ENCODE data around the gene SYNGR1. TPM values are rescaled to one million over a fixed set of nuclear protein-coding genes. Genes with fewer than 3 reads are reported as not detected.

SYNGR1 gene
- total and polyA plus RNA-seq, 2 of the 8 experiments (the other 6 are each of a cell fraction or from before 2014, with no cell fraction given), result 32.5 to 84.7 TPM

- Histone ChIP-seq H4K8ac (ENCODE audit: extremely low read depth, insufficient read depth, low read length) (no peak overlapping the region; the same call in 1 of the 2 replicates), H3K4me2 (ENCODE audit: insufficient read depth in 1 of 2, low read depth in 2 of 2, low read length in 2 of 2) (peak overlapping the region; percentile 82 to 91), H3K79me1 (ENCODE audit: low read depth, low read length) (peaks cover 3% of the 10 kb centered on the region), H3K23ac (ENCODE audit: insufficient read length) (no peak overlapping the region), H3K4me3 (ENCODE audit: extremely low read depth in 1 of 4, insufficient read depth in 2 of 4, low read depth in 3 of 4, low read length in 4 of 4) (peak overlapping the region in 3 of 4 experiments; percentile 95 to 99 (median 99); a peak in 5 of 8 replicates), H2BK20ac (ENCODE audit: low read length) (no peak overlapping the region), H4K5ac (ENCODE audit: insufficient read length, low read depth, low read length) (no peak overlapping the region), H3K56ac (replicated peaks; ENCODE audit: insufficient read length, low read depth, low read length) (no peak overlapping the region), H2AFZ (ENCODE audit: low read length) (no peak overlapping the region), H4K91ac (replicated peaks; ENCODE audit: insufficient read length, low read length) (no peak overlapping the region), H2BK12ac (ENCODE audit: low read depth, low read length) (no peak overlapping the region), H3K9me3 (ENCODE audit: insufficient read depth in 2 of 2, low read depth in 1 of 2, low read length in 1 of 2) (no peaks in the 10 kb centered on the region), H3K79me2 (ENCODE audit: control insufficient read depth in 1 of 2, insufficient read depth in 2 of 2, low read length in 2 of 2) (peaks cover 11 to 42% of the 10 kb centered on the region in 2 experiments), H3K18ac (ENCODE audit: extremely low read depth, low read length) (no peak overlapping the region), H3K4me1 (replicated peaks in 1 of 4; ENCODE audit: control insufficient read depth in 3 of 4, insufficient read depth in 4 of 4, low read length in 3 of 4) (peaks cover 0 to 21% (median 3%) of the 10 kb centered on the region in 4 experiments; a peak in 6 of 7 replicates), H4K20me1 (replicated peaks in 1 of 2; ENCODE audit: control insufficient read depth in 1 of 2, insufficient read depth in 2 of 2, low read length in 2 of 2) (peaks cover 43 to 48% of the 10 kb centered on the region in 2 experiments), H2BK120ac (replicated peaks; ENCODE audit: low read depth, low read length) (no peak overlapping the region), H2BK5ac (ENCODE audit: low read depth, low read length) (no peak overlapping the region), H2BK15ac (ENCODE audit: low read length) (no peak overlapping the region), H3K14ac (ENCODE audit: insufficient read length) (no peak overlapping the region), H3K9ac (replicated peaks in 1 of 4; ENCODE audit: extremely low read depth in 1 of 4, low read depth in 3 of 4, low read length in 3 of 4) (no peak overlapping the region; a peak in 1 of 7 replicates), H3K27ac (ENCODE audit: low read depth, low read length) (peak overlapping the region; percentile 61), H3K23me2 (ENCODE audit: low read depth, low read length) (peaks cover 10% of the 10 kb centered on the region), H2AK5ac (ENCODE audit: low read depth, low read length) (no peak overlapping the region), H3K36me3 (ENCODE audit: control insufficient read depth in 2 of 4, insufficient read depth in 4 of 4, low read length in 3 of 4) (peaks cover 54 to 74% (median 64%) of the 10 kb centered on the region in 4 experiments), H3K4ac (replicated peaks; ENCODE audit: insufficient read length, low read depth, low read length) (no peak overlapping the region), H3K27me3 (replicated peaks in 1 of 4; ENCODE audit: control insufficient read depth in 3 of 4, extremely low read depth in 1 of 4, insufficient read depth in 3 of 4, low read length in 3 of 4) (no peaks in the 10 kb centered on the region)
- CTCF ChIA-PET (ENCODE audit: partially characterized antibody), result interaction anchor here (0.6 to 6.2 kb wide), 29 partner anchors 10 to 548 kb away, joined by 3 to 37 read pairs (median 4); no protein-coding TSS in a partner anchor
- FAIRE-seq (no peak), DNase-seq (ENCODE audit: low read depth in 1 of 2, low spot score in 2 of 2) (peak in 1 of 2 experiments; percentile 82)
- POLR2A ChIA-PET (ENCODE audit: partially characterized antibody), result interaction anchor here (0.6 to 16.9 kb wide), 42 partner anchors 20 to 492 kb away, joined by 3 to 692 read pairs (median 6); partner anchors contain the start of genes ATF4, SYNGR1 and TAB1
- whole genome bisulfite sequencing, 2 experiments (ENCODE audit: extremely low coverage in 1 of 2, insufficient coverage in 1 of 2, insufficient read length in 1 of 2, insufficient replicate concordance in 2 of 2, low coverage in 1 of 2, low lambda C conversion rate in 2 of 2, missing lambda C conversion rate in 1 of 2), result 76% methylated on average over 17 of the region's 17 CpGs; no CpG with 5 or more reads in 1 of the 2 experiments
- no peak for TF ChIP-seq RXRA (IDR thresholded peaks at IDR 0.05; ENCODE audit: insufficient read depth, low read depth, low read length)
Observed at GRCh38 chr22:39316440-39317083, 33.2 kb upstream of the SYNGR1 start.
